Glutamatergic neuron (in vitro differentiated cells): ENCODE results near the gene TPO. TPM values are rescaled to one million over a fixed set of nuclear protein-coding genes. Genes with fewer than 3 reads are reported as not detected.
"Not testable (repeated sequence)": the region's sequence is repeated elsewhere in the genome, so short reads cannot be mapped to it uniquely, and the experiment has no call there.

Source experiments
- DNase-seq: peaks from one replicate; pipeline ENCODE4 v3.0.0; 2022
- H3K27ac Mint-ChIP-seq: one replicate; pipeline ENCODE4 v1.8.0; 2020; ENCODE audit warnings: mild to moderate bottlenecking, mixed read lengths, inconsistent platforms; ENCODE audit not compliant: unreplicated experiment
- H3K27me3 Mint-ChIP-seq: one replicate; pipeline ENCODE4 v1.8.0; 2020; ENCODE audit warnings: mild to moderate bottlenecking, moderate library complexity, mixed read lengths, inconsistent platforms; ENCODE audit not compliant: unreplicated experiment
- H3K36me3 Mint-ChIP-seq: one replicate; pipeline ENCODE4 v1.8.0; 2020; ENCODE audit warnings: mild to moderate bottlenecking, mixed read lengths, inconsistent platforms; ENCODE audit not compliant: unreplicated experiment
- H3K4me1 Mint-ChIP-seq: one replicate; pipeline ENCODE4 v1.8.0; 2020; ENCODE audit warnings: mild to moderate bottlenecking, low read depth, mixed read lengths, inconsistent platforms; ENCODE audit not compliant: unreplicated experiment
- H3K4me3 Mint-ChIP-seq: one replicate; pipeline ENCODE4 v1.8.0; 2020; ENCODE audit warnings: mild to moderate bottlenecking, mixed read lengths, inconsistent platforms; ENCODE audit not compliant: unreplicated experiment
- H3K9me3 Mint-ChIP-seq: one replicate; pipeline ENCODE4 v1.8.0; 2020; ENCODE audit warnings: mild to moderate bottlenecking, moderate library complexity, mixed read lengths, inconsistent platforms; ENCODE audit not compliant: unreplicated experiment
- CTCF ChIP-seq: fragments of 200-600 bp; sonication (generic); IDR thresholded peaks from one replicate; pipeline ENCODE4 v1.5.0; 2021; ENCODE audit not compliant: partially characterized antibody, unreplicated experiment
- total RNA-seq: library from RNA; stranded (reverse); fragmentation: NEBNext Ultra II Directional; extraction: Animal tissue kit (Norgen Biotek cat#: 25700); gene quantifications from one replicate; pipeline ENCODE4 v1.2.1, GENCODE V29; 2021; ENCODE audit not compliant: unreplicated experiment

The TPO gene
- total RNA-seq, 1 donor from 2014 or later = not detected

- Mint-ChIP-seq H3K9me3 (peaks cover 4% of the 10 kb centered on the region), H3K27ac (no peak overlapping the region), H3K4me1 (peaks cover 14% of the 10 kb centered on the region), H3K4me3 (no peak overlapping the region), H3K36me3 (peaks cover 11% of the 10 kb centered on the region), H3K27me3 (peaks cover 8% of the 10 kb centered on the region)
- no peak for TF ChIP-seq CTCF
- DNase-seq = no peak
Measured at GRCh38 chr2:1572638-1573037, 159.4 kb downstream of the TPO start.

GRCh38 chr2:1577846-1578245, 164.6 kb downstream of the TPO start:
- no peak for DNase-seq
- Mint-ChIP-seq H3K27me3 (peaks cover 10% of the 10 kb centered on the region), H3K9me3 (peaks cover 1% of the 10 kb centered on the region), H3K27ac (no peak overlapping the region), H3K4me1 (peaks cover 17% of the 10 kb centered on the region), H3K36me3 (peaks cover 11% of the 10 kb centered on the region), H3K4me3 (no peak overlapping the region)
- TF ChIP-seq CTCF = no peak

- DNase-seq, H3K27me3 Mint-ChIP-seq, H3K9me3 Mint-ChIP-seq, H3K36me3 Mint-ChIP-seq, H3K4me1 Mint-ChIP-seq, H3K4me3 Mint-ChIP-seq, H3K27ac Mint-ChIP-seq: not testable (repeated sequence)
Measured at GRCh38 chr2:1581257-1581964, 168.1 kb downstream of the TPO start.

GRCh38 chr2:1581965-1582625, 168.8 kb downstream of the TPO start:
- TF ChIP-seq CTCF = no peak
- DNase-seq = no peak
- Mint-ChIP-seq H3K36me3 (peaks cover 5% of the 10 kb centered on the region), H3K27ac (no peak overlapping the region), H3K9me3 (no peaks in the 10 kb centered on the region), H3K4me1 (peaks cover 5% of the 10 kb centered on the region), H3K4me3 (no peak overlapping the region), H3K27me3 (peaks cover 4% of the 10 kb centered on the region)

- Mint-ChIP-seq H3K9me3 (no peaks in the 10 kb centered on the region), H3K4me1 (peaks cover 5% of the 10 kb centered on the region), H3K36me3 (peaks cover 5% of the 10 kb centered on the region), H3K4me3 (no peak overlapping the region), H3K27me3 (peaks cover 1% of the 10 kb centered on the region), H3K27ac (no peak overlapping the region)
- no peak for TF ChIP-seq CTCF
- DNase-seq = no peak
Measured at GRCh38 chr2:1582891-1583341, 169.7 kb downstream of the TPO start.
